GM23248 (cell line): ENCODE data around the gene SLC36A3. TPM values are rescaled to one million over a fixed set of nuclear protein-coding genes. Genes with fewer than 3 reads are reported as not detected.

Experiments
- DNase-seq: peaks from one replicate; pipeline ENCODE4 v3.0.0-alpha.2; 2015
- H2AFZ ChIP-seq: fragments of 200-600 bp; sonication (generic); 2 replicates; pipeline ENCODE4 v1.6.1; 2016; ENCODE audit warnings: antibody characterized with exemption
- H3F3A ChIP-seq: fragments of 200-600 bp; sonication (generic); 2 replicates; pipeline ENCODE4 v1.6.1; 2016; ENCODE audit warnings: mild to moderate bottlenecking, antibody characterized with exemption, mixed run types; ENCODE audit not compliant: insufficient read depth
- H3K27ac ChIP-seq: fragments of 200-600 bp; sonication (generic); 2 replicates; pipeline ENCODE4 v1.5.1; 2016; ENCODE audit warnings: mild to moderate bottlenecking
- H3K27me3 ChIP-seq: fragments of 200-600 bp; sonication (generic); replicated peaks from 2 replicates; pipeline ENCODE4 v1.6.1; 2016; ENCODE audit warnings: mild to moderate bottlenecking; ENCODE audit not compliant: insufficient read depth
- H3K36me3 ChIP-seq: fragments of 200-600 bp; sonication (generic); 2 replicates; pipeline ENCODE4 v1.6.1; 2016; ENCODE audit warnings: low read depth, mild to moderate bottlenecking
- H3K4me1 ChIP-seq: fragments of 200-600 bp; sonication (generic); 2 replicates; pipeline ENCODE4 v1.6.1; 2016; ENCODE audit warnings: mild to moderate bottlenecking; ENCODE audit not compliant: insufficient read depth
- H3K4me2 ChIP-seq: fragments of 200-600 bp; sonication (generic); one replicate; pipeline ENCODE4 v1.6.1; 2016; ENCODE audit warnings: mild to moderate bottlenecking; ENCODE audit not compliant: unreplicated experiment
- H3K4me3 ChIP-seq: fragments of 200-600 bp; sonication (generic); 2 replicates; pipeline ENCODE4 v1.5.1; 2016; ENCODE audit warnings: mild to moderate bottlenecking
- H3K79me2 ChIP-seq: fragments of 200-600 bp; sonication (generic); 2 replicates; pipeline ENCODE4 v1.6.1; 2016; ENCODE audit warnings: mild to moderate bottlenecking; ENCODE audit not compliant: insufficient read depth
- H3K9ac ChIP-seq: fragments of 200-600 bp; sonication (generic); 2 replicates; pipeline ENCODE4 v1.6.1; 2016; ENCODE audit warnings: mild to moderate bottlenecking
- H3K9me2 ChIP-seq: fragments of 200-600 bp; sonication (generic); 2 replicates; pipeline ENCODE4 v1.6.1; 2016; ENCODE audit warnings: mixed run types, mild to moderate bottlenecking, moderate library complexity; ENCODE audit not compliant: insufficient read depth
- H3K9me3 ChIP-seq: fragments of 200-600 bp; sonication (generic); one replicate; pipeline ENCODE4 v1.6.1; 2017; ENCODE audit warnings: low read depth
- H4K20me1 ChIP-seq: fragments of 200-600 bp; sonication (generic); 2 replicates; pipeline ENCODE4 v1.6.0; 2016; ENCODE audit not compliant: insufficient read depth
- EZH2 ChIP-seq: fragments of 200-600 bp; sonication (generic); IDR thresholded peaks from 2 replicates; pipeline ENCODE4 v1.6.1; 2018; ENCODE audit warnings: antibody characterized with exemption, mild to moderate bottlenecking; ENCODE audit not compliant: insufficient read depth, poor library complexity, severe bottlenecking
- EZH2phosphoT487 ChIP-seq: fragments of 200-600 bp; sonication (generic); IDR thresholded peaks from 2 replicates; pipeline ENCODE4 v1.6.1; 2018; ENCODE audit warnings: antibody characterized with exemption, moderate library complexity, mild to moderate bottlenecking, low read depth; ENCODE audit not compliant: insufficient read depth
- WGBS, 2 experiments: methylation state at CpG; one replicate each; pipeline ENCODE4 v1.1.6; 2015 to 2017; ENCODE audit warnings: low lambda C conversion rate in 2 of 2, low coverage in 1 of 2; ENCODE audit errors: missing lambda C conversion rate in 2 of 2; 5-methylcytosine and 5-hydroxymethylcytosine counted together
- in situ Hi-C: fragments of 300-500 bp; cut with MboI; formaldehyde crosslinking; loops from 2 replicates; pipeline ENCODE4 v1.15.0; 2020
- polyA plus RNA-seq: library from polyadenylated mRNA; unstranded; fragments of >200 nt; fragmentation: Nextera tagmentation; extraction: Ambion mirVana; gene quantifications from 2 replicates; pipeline ENCODE4 v1.2.1, GENCODE V29; 2016
- total RNA-seq: library from RNA; depleted of rRNA; stranded (reverse); fragments of >200 nt; shearing (Covaris generic); gene quantifications from 2 replicates; pipeline ENCODE4 v1.2.3, GENCODE V29; 2014; rRNA removed

The SLC36A3 gene
- total and polyA plus RNA-seq, 2 experiments from 2014 or later = not detected

DNA sequence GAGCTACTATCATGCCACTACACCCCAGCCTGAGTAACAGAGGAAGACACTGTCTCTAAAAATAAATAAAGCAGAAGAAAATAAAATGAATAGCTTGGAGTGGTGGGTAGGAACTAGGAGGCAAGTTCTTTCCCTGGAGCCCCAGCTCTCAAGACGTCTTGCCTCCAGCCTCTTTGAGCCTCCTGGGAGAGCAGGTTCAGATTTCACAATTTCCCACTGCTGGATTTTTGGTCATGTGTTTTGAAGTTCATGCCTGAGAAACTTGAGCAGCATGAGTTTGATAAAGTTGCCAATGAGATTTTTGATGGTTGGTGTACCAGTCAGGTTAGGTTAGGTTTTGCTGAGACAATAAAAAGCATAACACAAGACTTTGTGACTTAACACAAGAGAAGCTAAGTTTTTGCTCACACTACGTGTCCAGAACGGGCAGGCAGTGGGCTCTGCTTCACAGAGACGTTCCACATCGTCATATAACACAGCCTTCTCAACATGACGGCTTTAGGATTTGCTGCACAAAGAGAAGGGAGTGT, 75.6 kb downstream of the SLC36A3 start:
- Histone ChIP-seq H3K4me1 (no peaks in the 10 kb centered on the region), H3K36me3 (no peaks in the 10 kb centered on the region), H2AFZ (no peak overlapping the region), H3K27ac (no peak overlapping the region), H3F3A (no peaks in the 10 kb centered on the region; the same call in 1 of the 2 replicates), H3K9ac (no peak overlapping the region), H3K4me3 (no peak overlapping the region), H3K4me2 (no peak overlapping the region), H3K9me3 (no peaks in the 10 kb centered on the region), H3K79me2 (no peaks in the 10 kb centered on the region), H4K20me1 (no peaks in the 10 kb centered on the region), H3K27me3 (0 out of 2 replicates have a peak, but pooled peaks cover 11% of the 10 kb centered on the region), H3K9me2 (no peaks in the 10 kb centered on the region)
- no peak for DNase-seq
- TF ChIP-seq EZH2phosphoT487 = no peak
- no peak for TF ChIP-seq EZH2
- 26 to 28% methylated on average over 6 of the region's 6 CpGs for WGBS, 2 experiments
- in situ Hi-C loops = no loop called here

Other genes starting within 250 kb of the SLC36A3 start
- gene TNIP1, start 222.7 kb downstream of the SLC36A3 start, total RNA-seq = 88.8 and 92.1 TPM in 2 replicates
- gene TNIP1, start 222.7 kb downstream of the SLC36A3 start, polyA plus RNA-seq = 43.1 and 43.2 TPM in 2 replicates
- 384 and 409 TPM in 2 replicates for gene ANXA6, start 146.0 kb downstream of the SLC36A3 start, total RNA-seq
- 183 and 190 TPM in 2 replicates for gene ANXA6, start 146.0 kb downstream of the SLC36A3 start, polyA plus RNA-seq
- gene CCDC69, start 79.7 kb downstream of the SLC36A3 start, total RNA-seq = 0.13 and 0.54 TPM in 2 replicates
- 0.47 and 0.56 TPM in 2 replicates for gene CCDC69, start 79.7 kb downstream of the SLC36A3 start, polyA plus RNA-seq
- 21.1 and 23.5 TPM in 2 replicates for gene GM2A, start 50.6 kb downstream of the SLC36A3 start, total RNA-seq
- 10.5 and 11.2 TPM in 2 replicates for gene GM2A, start 50.6 kb downstream of the SLC36A3 start, polyA plus RNA-seq
- gene SLC36A2, start 43.8 kb upstream of the SLC36A3 start, total RNA-seq = not detected in 2 replicates
- gene SLC36A2, start 43.8 kb upstream of the SLC36A3 start, polyA plus RNA-seq = not detected in 2 replicates
- gene SLC36A1, start 143.8 kb upstream of the SLC36A3 start, total RNA-seq = 10.1 and 13.4 TPM in 2 replicates
- gene SLC36A1, start 143.8 kb upstream of the SLC36A3 start, polyA plus RNA-seq = 6.9 and 7.1 TPM in 2 replicates